LoVo (cell line): ENCODE results near the gene C9orf153.

Experiments used
- DNase-seq: peaks from one replicate; pipeline ENCODE4 v3.0.0-alpha.2; 2016; ENCODE audit warnings: low spot score

The C9orf153 gene

DNA sequence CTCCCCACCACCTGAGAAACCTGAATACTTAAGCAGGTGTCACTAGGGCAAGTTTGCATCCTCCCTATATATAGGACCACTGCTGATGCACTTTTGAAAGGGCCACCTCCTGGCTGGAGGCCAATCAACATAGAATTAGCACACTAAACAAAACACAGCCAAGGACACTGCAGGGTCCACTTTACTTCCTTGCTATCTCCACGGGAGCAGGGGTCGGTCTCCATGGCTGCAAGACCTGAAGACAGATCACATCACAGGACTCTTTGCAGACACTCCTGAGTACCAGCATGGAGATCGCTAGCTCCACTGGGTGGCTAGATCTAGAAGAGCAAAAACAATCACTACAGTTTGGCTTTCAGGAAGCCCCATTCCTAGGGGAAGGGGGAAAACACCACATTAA, 72.3 kb downstream of the C9orf153 start:
- DNase-seq: no peak

DNA sequence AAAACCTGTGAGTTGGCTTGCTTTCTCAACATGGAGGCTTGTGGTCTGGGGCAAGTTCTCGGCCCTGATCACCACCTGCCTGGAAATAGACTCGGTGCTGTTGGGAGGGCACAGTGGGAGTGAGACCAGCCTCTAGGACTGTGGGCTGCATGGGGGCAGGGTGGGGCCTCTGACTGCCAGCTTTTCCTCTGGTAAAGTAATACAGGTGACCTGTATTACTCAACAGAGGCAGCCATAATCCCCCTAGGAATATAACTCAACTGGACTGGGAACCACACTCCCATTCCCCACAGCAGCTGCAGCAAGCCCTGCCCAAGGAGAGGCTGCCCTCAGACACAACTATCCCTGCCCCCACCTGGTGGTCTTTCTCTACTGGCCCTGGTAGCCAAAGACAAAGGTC, 72.8 kb downstream of the C9orf153 start:
- DNase-seq: no peak

DNA sequence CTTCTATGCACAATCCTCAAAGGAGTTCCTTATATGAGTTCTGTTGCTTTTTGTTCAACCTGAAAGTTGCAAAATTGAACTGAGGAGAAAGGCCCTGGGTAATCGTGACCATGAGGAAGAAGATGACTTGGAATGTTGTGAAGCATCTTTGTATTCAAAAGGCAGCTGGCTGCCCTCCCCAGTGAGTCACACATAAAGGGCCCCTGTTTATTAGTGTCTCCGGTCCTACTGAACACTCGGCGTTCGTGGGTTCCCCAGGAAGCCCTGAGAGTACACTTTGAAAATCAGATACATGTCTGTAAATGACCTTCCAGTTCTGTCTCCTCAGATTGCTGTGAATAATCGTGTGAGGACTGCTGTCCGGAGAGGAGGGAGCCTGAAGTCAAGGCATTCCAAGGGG, 73.6 kb downstream of the C9orf153 start:
- no peak for DNase-seq

DNA sequence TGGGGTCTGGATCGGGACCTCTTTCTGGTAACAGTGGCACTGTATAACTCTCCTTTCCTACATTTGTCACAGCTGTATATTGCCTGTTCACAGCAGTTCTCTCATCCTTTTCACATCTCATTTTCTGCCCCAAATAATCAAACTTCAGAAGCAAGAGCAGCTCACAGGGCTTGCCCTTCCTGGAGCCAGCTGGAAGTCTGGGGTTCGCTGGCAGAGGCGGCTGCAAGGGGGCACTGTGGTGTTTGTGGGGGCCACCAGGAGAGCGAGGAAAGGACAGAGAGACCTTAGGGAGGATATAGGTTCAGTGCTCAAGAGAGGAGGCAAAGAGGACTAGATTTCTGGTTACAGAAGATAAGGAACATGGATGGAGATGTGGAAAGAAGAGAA, 75.3 kb downstream of the C9orf153 start:
- DNase-seq: no peak

DNA sequence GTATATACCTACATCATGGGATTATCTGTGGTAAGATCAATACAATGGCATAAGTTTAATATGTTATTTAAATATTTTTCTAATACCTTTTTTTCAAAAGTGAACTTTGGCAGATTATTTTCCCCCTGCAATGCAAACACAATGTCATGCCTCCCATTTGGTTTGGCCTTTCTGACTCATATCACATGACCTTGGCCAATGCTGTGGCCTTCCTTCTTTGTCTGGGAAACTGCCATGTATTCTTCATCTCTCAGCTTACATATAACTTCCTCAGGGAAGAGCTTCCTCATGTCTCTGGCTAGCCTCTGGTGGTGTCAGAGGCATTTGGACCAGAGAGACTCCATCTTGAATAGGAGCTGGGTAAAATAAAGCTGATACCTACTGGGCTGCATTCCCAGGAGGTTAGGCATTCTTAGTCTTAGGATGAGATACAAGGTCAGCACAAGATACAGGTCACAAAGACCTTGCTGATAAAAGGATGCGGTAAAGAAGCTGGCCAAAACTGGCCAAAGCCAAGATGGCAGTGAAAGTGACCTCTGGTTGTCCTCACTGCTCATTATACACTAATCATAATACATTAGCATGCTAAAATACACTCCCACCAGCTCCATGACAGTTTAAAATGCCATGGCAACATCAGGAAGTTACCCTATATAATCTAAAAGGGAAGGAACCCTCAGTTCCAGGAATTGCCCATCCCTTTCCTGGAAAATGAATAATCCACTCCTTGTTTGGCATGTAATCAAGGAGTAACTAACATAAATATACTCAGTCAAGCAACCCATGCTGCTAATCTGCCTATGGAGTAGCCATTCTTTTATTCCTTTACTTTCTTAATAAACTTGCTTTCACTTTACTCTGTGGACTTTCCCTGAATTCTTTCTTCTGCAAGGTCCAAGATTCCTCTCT, 76.0 kb downstream of the C9orf153 start:
- DNase-seq: no peak

DNA sequence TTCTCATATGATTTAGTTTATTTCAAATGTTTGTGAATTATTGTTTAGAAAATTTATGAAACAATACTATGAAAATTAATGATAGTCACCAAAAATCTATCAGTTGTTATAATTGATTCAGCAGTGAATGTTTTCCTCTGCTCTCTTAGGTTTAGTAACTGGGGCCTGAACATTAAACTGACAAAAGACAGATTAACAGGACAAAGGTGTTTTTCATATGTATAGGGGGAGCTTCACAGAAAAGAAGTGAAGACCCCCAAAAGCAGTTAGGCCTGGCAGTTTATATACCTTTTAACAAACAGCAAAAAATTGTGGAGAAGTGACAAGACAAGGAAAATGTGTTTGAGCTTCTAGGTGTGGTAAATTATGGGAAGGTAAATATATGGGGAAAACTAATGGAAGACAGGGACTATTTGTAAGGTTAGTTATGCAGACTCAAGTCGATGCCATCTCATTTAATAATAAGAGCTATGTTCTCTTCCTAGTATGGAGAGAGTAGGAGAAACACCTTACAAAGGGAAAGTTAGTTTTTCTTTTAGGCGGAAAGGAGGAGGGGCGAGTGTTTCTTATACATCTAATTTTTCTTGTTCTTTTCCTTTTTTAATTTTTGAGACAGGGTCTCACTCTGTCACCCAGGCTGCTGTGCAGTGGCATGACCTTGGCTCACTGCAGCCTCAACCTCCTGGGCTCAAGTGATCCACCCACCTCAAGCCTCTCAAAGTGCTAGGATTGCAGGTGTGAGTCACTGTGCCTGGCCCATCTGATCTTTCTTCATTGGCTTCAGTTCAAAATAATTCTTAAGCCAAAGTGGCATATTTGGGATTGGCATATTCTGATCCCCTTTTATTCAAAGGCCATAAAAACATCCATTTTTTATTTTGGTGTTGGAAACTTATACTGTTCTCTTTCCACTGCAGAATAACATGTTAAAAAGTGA, 77.8 kb downstream of the C9orf153 start:
- DNase-seq: no peak

DNA sequence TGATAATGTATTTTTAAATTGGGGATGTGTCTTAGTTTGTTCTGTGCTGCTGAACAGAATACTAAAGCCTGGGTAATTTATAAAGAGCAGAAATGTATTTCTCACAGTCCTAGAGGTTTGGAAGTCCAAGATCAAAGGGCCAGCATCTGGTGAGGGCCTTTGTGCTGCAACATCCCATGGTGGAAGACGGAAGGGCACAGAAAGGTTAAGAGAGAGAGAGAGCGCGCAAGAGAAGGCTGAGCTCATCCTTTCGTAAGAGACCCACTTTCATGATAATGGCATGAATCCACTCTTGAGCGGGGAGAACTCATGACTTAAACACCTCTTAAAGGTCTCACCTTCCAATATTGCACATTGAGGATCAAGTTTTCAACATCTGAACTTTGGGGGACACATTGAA, 81.0 kb downstream of the C9orf153 start:
- no peak for DNase-seq

DNA sequence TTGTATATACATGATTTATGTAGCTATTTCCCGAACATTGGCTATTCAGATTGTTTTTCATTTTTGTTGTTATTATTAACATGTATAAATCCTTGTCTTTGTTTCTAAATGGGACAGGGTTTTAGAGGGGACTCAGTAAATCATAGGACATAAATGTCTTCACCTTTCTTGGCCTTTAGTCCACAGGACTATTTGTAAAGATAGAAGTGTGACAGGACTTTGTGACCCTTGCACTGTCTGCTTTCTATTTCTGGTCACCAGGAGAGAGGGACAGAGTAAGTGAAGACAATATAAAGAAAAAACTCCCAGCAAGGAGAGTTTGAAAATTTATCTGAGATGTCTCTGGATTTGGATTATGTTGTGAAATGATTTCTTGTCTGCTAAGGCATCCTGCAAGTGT, 81.5 kb downstream of the C9orf153 start:
- DNase-seq: no peak

DNA sequence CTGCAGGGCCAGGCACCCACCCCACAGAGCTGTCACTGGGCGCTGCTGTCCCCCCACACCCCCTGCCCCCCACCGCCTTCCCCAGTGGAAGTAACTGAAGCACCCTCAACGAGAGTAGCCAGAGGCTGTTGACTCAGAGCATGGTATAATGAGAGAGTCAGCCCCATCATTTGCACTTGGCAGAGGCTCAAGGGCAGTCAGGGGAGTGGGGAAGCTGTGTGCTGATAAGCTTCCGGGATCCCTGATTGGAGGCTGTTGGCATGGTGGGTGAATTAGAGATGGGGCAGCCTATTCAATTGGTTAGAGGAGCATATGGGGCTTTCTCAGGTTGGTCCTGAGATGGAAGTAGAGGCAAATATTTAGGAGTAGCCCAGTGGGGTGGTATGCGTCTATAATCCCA, 83.0 kb downstream of the C9orf153 start:
- no peak for DNase-seq

DNA sequence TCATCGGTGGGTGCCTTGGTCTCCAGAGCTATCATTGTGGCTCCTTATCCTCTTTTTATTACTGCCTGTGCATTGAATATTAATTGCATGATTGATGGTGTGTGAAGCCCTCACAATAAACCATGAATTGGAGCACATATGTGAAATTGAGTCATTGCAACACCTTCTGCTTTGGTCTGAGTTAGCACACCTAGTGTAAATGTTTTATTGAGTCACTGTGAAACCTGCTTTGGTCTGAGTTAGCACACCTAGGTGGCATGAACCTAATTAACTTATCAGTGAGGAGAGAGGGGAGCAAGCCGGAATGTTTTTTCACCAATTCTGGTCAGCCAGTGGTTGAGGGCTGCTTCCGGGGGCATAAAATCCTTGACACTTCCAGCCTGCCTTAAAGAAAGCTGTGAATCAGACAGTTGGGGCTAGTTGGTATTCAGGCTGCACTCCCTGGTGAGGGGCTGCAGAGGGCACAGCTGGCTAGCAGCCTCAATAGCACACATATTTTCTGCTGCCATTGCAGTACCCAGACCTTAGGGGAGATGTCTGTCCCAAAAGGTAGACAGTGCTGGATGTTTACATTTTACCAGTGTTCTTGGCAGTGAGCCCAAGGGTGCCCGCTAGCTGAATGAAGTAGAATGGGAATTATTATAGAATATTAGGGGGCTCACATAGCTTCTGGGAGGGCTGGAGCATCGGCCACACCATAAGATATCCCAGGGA, 83.6 kb downstream of the C9orf153 start:
- DNase-seq: no peak

DNA sequence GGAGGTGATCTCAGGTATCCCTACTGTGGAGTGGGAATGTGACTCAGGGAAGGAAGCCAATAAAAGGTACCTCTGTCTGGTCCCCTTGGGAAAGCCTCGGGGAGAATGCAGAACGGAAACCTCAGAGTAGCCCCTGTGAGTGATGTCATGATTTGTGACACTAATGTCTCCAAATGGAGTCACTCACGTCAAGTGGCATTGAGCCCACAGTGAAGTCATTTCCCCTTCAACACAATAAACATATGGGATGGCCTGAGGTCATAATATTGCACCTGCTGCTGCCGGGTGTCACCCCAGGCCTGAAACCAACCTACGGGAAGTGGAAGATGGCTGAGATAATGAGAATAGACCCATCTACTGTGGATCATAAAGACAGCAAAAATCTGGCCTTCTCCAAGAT, 84.2 kb downstream of the C9orf153 start:
- no peak for DNase-seq
